Measurements from ENCODE around the gene KIF2C.
"Not testable (repeated sequence)": the region's sequence is repeated elsewhere in the genome, so short reads cannot be mapped to it uniquely, and the experiment has no call there.

The KIF2C gene

DNA sequence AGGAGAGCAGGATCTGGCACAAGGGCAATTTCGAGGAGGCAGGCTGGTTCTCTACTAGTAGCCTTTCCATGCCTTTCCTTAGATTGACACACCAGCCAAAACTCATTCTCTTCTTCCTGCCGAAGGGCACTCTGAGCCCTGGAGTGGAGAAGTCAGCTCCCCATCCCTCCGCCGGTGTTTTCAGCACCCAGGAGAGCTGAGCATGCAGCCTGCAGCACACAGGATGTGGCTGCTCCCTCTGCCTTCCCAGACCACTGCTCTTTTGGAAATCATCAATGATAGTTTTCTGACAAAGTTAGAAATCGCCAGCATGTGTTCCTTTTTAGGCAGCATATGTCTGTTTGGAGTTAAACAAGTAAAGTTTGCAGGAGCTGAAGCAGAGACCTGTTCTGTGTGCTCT is 20.3 kb upstream of the KIF2C start:
- DNase-seq: no peak

DNA sequence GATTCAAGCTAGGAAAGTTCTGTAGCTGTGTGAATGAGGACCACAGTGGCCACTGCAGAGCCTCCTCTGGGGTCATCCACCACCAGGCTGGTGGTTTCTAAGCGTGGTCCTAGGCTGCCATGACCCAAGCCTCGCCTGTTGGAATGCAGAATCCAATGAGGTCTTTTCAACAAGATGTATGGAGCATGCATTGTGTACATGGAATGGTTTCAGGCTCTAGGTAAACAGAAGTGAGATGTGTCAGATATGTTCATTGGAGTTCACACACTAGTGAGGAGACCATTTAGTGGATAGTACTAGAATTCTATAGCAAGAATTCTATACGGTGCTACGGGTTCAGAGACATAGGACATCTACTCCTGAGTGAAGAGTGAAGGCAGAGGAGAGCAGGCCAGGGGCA is 19.4 kb upstream of the KIF2C start:
- DNase-seq: no peak

DNA sequence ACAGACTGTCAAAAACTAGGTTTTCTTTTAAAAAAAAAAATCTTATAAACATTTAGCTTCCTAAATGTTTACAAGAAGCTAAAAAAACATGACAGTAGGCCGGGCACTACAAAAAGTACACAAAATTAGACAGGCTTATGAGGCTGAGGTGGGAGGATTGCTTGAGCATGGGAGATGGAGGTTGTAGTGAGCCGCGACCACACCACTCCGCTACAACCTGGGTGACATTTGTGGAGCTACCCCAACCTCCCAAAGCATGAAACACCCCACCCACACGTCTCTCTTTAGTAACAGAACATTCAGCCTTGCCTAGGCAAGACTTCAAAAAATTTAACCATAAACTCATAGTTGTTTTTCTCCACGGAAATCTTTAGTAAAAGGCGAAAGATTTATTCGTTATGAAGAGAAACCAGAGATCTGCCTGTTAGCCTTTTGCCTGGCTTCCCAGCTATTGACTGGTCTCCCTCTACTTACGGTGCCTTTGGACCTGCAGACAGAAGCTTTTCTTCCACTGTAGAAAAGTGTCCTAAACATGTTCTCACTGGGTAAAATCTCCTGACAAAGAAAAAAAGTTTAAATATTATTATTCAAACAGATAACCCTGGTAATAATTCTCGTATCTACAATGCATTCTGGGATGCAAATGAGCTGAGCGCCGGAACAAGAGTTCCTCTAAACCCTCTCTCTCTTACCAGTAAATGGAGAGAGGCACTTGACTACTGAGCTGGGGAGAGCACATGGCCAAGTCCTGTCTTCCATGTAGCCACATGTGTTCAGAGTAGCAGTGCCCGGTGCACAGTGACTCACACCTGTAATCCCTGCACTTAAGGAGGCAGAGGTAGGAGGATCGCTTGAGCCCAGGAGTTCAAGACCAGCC is 17.9 kb upstream of the KIF2C start:
- peak in 5 of 14 donors; percentile 12 to 47 (median 25) for DNase-seq

DNA sequence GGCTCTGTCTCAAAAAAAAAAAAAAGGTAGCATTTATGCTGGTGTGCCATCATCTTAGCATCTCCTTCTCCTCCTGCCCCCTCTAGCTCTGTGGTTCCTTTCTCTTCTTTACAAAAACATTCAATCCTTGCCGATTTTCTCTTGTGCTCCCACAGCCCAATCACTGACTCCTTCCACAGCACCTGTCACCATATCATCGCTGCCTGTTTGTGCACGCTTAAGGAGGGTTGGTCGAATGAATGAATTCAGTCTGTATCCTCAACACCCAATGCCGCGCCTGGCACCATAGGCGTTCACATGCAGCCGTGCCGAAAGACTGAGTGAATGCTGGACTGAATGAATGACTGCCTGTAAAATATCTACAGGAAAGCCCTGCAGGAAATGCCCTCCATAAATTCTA is 16.6 kb upstream of the KIF2C start:
- DNase-seq: no peak

DNA sequence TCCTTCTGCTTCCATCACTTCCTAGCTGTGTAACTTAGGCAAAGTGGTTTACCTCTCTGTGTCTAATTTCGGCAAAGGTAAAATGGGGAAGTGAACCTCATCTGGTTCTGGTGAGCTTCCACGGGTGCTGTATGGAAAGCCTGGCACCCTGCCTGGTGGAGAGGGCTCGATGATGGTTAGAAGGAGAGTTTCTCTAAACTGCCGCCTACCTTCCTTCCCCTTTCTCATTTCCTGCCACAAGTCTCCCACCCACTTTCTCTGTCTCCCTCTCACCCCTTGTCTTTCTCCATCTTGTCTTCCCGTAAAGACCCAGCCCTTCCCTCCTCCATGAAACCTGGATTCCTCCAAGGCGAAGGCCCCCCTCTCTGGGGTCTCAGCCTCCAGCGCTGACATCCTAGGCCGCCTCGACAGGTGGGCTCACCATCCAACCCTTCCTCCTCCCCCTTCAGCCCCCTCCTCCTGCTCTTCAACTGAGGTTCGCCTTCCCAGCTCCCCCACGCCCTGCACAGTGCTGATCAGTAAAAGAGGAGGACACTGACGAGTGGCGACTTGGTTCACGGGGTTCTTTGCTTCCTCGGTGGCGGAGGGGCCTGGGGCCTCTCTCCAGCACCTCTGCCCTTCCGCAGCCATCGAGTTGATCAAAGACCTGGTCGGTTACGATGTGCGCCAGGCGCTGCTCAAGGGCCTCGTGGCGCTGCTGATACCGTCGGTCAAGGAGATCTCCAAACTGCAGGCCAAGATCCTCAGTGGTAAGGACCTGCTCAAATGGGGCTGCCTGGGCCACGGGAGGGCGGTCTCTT is 15.9 kb upstream of the KIF2C start:
- DNase-seq: peak in 2 of 14 donors; percentile 3 to 6

DNA sequence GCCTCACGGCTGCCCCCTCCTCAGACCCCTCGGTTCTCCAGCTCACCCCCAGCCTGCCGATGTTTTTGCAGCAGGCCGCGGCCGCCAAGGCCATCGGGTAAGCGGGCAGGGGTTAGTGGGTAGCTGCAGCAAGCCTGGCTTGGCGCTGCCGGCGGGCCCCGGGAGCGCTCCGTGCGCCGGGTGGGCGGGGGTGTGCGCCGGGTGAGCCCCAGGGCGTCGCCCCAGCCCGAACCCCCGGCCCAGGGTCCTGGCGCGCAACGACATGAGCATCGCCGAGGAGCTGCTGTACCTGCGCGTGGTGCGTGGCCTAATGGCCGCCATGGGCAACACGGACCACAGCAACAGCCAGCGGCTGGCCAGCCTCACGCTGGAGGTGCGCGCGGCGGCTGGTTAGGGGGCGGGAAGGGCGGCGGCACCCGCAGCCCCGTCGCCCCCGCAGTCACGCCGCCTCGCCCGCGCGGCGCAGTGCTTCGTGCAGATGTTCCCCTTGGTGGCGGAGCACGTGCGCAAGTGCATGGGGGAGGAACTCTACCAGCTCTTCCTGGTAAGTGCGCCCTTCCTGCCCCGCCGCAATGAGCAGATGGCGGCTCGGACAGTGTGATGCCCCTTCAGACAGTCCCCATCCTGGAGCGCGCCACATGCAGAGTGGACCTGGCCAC is 15.2 kb upstream of the KIF2C start:
- DNase-seq: no peak

DNA sequence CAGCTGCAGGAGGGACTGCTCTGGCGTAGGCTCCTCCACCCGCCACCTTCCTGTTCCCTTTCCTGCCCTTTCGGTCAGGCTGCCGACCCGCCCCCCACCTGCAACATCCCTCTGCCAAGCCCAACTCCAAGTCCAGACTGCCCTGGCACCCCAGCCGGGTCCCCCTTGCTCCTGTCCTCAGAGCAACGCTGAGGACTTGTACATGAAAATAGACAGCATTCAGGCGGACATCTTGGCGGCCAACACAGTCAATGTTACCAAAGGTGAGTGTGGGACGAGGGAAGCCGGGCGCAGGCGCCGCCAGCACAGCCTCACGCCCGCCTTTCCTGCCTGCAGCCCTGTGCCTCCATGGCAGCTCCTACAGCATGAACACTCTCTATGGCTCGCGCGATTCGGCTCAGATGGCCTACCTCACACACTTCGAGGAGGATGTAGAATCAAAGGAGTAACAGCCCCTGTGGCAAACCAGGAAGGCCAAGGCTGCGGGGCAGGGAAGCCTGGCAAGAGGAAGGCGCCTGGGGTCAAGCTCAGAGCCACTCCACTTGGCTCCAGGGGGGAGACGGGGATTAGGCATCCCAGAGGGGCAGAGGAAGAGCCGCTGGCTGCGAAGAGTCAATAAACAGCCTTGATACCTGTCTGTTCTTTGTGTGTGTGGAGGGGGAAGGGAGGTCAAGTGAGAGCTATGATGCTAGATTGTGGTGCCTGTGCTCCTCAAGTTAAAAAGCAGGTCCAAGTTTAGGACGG is 14.5 kb upstream of the KIF2C start:
- DNase-seq: no peak

DNA sequence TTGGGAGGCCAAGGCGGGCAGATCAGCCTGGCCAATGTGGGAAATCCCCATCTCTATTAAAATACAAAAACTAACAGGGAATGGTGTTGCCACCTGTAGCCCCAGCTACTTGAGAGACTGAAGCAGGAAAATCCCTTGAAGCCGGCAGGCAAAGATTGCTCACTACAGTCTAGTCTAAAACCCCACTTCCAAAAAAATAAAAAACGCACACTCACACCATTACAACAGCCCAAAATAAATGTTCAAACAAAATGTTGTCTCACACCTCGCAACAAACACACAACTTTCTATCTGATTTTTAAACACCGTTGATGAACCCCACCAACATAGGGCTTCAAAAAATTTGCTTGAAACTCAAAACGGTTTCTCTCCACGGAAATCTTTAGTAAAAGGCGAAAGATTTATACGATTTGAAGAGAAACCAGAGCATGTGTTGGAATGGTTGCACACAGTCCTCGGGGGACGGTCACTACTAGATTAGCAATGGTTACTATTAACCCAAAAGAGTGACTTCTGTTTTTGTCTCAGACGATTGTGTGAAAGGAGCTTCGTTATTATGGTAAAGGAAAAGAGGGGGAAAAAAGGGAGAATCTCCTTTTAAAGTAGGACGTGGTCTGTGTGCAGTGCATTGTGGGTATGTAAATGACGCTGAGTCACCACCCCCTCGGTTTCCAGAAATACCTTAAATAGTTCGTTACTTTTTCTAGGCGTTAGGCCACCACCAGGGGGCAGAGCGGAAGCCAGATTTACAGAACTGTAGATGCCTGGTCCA is 8.7 kb upstream of the KIF2C start, which contains the start of gene RNU5D-1:
Gene RNU5D-1 (minus strand): TSS at position 430 of the 772 bp plus-strand sequence.
- DNase-seq: peak in 13 of 14 donors; percentile 11 to 88 (median 81)

DNA sequence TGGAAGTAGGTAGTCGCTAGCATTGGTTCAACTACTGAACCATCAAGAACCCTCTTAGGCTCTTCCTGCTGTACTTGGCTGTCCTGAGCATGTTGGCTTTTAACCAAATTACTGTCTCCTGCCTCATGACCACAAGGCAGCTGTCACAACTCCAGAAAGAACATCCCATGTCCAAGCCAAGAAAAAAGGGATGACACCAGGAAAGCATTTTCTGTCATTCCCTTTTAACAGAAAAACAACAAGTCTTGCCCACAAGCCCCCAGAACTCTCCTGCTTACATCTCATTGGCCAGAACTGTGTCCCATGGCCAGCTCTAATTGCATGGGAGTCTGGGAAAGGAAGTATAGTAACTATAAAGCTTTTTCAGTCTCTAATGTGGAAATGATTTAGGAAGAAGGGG is 6.3 kb upstream of the KIF2C start:
- no peak for DNase-seq

DNA sequence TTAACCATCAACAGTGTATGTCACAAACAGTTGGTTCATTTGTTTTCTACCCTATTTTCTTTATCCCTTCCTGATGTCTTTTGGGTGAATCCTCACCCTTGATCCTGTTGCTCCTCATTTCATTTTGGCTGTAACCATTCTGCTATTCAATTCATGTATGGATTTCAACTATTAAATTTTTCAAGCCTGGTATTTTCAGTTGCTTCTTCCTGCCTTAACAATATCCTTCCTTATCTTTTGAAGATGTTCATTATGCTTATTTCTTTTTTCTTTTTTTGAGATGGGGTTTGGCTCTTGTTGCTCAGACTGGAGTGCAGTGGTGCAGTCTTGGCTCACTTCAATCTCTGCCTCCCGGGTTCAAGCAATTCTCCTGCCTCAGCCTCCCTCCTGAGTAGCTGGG is 5.9 kb upstream of the KIF2C start:
- DNase-seq: no peak

DNA sequence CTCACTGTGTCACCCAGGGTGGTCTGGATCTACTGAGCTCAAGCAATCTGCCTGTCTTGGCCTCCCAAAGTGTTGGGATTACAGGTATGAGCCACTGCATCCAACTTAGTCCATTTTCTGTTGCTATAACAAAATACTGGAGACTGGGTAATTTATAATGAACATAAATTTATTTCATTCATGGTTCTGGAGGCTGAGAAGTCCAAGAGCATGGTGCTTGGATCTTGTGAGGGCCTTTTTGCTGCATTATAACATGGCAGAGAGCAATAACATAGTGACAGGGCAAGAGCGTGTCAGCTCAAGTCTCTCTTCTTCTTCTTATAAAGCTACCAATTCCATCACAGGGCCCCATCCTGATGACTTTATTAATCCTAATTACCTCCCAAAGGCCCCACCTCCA is 3.6 kb upstream of the KIF2C start:
- DNase-seq: no peak

DNA sequence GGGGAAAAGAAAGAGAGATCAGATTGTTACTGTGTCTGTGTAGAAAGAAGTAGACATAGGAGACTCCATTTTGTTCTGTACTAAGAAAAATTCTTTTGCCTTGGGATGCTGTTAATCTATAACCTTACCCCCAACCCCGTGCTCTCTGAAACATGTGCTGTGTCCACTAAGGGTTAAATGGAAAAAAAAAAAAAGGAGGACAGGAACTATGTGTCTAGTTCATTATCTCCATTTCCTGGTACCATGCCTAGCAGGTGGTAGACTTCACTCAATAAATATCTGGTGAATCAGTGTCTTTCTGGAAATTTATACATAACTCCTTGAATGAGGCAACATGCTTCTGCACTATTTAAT is 707 bp upstream of the KIF2C start:
- DNase-seq: not testable (repeated sequence)

DNA sequence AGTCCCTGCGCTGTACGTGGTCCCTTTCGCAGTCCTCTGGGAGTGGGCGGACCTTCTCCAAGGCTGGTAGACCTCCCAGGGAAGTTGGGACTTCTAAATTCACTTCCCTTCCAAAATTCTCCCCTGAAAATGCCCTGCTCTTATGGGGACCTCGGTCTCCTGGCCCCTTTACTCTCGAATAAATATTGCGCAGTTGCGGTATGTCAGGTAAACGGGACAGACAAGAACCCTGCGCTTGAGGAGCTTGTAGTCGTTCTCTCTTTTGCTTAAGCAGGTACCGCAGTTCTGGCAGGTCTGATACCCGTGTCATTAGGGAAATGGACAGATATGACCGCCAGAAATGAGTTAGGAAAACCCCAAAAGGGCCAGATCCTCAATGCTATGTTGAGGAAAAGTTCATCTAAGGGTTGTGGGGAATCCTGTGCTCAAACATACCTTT is 561 bp downstream of the KIF2C start:
- no peak for DNase-seq

DNA sequence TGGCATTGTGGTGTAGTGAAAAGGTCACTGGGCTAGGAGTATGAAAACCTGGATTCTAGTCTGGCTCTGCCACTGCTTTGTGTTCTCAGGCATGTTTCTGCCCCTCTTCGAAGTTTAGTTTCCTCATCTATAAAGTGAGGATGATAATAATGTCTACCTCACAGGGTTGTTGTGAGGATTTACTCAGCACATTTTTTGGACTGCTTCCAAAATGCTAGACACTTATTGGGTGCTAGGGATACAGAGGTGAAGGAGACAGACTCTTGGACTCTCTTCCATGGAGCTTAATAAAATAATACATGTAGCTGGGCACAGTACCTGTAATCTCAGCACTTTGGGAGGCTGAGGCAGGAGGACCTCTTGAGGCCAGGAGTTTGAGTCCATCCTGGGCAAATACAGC is 3.6 kb downstream of the KIF2C start:
- DNase-seq: no peak

DNA sequence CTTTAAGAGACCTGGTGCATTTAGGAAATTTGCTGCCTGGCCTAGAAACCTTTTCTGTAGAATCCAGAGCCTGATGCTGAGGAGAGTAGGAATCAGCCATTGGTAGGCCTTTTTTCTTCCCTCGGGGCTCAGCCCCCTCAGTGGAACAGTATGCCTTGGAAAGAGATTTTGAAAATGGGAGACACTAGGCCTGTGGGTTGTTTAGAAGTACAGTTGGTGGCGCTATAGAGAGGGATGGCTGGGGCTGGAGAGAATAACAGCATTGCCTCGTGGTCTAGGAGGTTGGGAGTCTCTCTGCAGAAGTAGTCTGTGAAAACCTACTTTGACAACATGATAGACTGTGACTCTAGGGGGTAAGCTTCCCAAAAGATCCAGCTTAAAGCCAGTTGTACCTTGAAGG is 8.2 kb downstream of the KIF2C start:
- no peak for DNase-seq

DNA sequence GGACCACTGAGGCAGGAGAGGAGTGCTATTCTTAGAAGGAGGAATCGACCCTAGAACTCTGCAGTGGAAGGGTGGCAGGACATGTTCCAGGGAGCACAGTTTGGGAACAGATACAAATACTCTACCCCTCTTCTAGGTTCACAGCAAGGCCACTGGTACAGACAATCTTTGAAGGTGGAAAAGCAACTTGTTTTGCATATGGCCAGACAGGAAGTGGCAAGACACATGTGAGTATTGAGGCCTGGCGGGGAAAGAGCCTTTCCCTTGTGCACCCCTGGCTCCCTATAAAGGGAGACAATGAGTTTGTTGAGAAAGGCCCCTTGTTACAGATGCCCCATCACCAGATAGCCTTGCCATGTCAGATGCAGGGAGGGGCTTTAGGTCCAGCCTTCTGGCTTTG is 17.8 kb downstream of the KIF2C start:
- DNase-seq: no peak

DNA sequence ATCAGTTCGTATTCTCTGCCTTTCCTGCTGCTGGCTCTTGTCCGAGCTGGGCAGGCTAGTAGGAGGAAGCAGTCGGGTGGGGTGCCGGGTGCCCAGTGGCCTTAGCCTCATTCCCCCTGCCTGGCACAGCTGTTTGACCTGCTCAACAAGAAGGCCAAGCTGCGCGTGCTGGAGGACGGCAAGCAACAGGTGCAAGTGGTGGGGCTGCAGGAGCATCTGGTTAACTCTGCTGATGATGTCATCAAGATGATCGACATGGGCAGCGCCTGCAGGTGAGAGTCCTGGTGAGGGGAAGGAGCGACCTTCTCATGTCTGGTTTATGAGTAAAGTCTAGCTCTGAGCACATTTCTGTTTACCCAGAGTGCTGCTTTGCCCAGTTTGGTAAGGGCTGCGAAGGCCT is 19.4 kb downstream of the KIF2C start:
- DNase-seq: no peak

DNA sequence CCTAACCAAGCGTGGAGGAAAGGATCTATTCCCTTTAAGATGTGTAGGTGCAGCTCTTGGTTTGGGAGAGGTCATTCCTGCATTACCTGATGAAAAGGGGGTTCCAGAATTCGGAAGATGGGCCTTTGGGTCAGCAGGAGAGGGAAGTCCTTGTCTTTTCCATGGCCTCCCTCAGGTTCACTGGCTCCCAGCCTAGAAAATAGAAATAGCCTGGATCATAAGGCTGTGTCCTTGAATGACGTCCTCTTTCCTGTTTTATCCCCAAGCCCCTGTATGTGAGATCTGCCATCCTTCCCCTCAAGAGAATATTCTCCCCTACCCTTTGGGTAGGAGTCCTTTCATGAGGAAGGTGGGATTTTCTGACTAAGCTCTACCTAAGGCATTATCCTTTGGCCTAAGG is 21.2 kb downstream of the KIF2C start:
- DNase-seq: no peak

DNA sequence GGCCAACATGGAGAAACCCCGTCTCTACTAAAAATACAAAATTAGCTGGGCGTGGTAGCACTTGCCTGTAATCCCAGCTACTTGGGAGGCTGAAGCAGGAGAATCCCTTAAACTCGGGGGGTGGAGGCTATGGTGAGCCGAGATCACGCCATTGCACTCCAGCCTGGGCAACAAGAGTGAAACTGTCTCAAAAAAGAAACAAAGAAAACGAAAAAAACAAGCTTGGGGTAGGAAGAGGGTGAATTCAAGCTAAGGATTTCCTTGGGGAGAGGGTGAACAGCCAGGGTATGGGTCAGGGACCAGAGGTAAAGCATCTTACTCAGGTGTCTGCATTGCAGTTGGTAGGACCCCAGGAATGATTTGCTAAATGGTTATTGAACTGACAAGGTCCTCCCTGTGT is 26.8 kb downstream of the KIF2C start:
- DNase-seq: not testable (repeated sequence)

DNA sequence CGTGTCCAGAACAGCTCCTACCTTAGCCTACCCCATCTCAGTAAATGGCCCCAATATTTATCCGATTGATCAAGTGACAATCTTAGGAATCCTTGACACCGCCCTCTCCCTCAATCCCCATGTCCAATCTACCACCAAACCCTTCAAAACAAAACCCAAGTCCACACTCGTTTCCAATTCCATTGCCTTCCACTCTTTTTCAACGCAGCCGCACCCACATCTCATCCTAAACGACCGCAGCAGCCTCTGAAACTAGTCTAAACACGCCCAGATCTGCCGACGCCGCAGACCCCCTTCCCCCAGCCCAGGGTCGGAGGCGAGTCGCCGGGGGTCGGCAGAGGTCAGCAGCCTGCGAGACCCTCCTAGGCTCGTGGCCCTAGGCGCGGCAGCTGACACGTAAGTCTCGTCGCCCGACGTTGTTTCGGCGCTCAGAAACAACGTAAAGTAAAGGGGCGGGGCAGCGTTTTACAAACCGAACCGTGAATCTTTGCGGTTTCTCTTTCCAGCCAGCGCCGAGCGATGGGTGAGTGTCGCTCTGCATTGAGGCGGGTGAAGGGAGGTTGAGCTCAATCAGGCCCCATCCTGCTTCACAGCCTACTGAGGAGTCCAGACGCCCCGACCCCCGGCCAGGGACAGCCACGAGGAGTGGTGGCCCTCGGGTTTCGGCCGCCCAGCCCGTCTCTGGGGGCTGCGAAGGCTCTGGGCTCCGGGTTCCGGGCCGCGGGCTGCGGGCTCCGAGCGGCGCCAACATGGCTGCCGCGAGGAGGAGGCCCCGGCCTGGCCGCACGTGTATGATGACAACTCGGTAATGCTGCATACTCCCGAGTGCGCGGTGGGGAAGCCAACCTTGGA is 35.7 kb downstream of the KIF2C start, which contains the start of gene RPS8:
Gene RPS8 (plus strand): TSS at position 463 of the 852 bp plus-strand sequence. CDS start 57 bp downstream, at position 520.
- peak; percentile 45 to 92 (median 88) for DNase-seq

Data from C1 segment of cervical spinal cord (tissue), 14 donors.